Measurements from ENCODE around the gene MXD3. TPM values are rescaled to one million over a fixed set of nuclear protein-coding genes. Genes with fewer than 3 reads are reported as not detected.

MXD3 gene
- total and polyA plus RNA-seq, 12 donors: 0.16 to 42.6 (median 3.6) TPM

DNA sequence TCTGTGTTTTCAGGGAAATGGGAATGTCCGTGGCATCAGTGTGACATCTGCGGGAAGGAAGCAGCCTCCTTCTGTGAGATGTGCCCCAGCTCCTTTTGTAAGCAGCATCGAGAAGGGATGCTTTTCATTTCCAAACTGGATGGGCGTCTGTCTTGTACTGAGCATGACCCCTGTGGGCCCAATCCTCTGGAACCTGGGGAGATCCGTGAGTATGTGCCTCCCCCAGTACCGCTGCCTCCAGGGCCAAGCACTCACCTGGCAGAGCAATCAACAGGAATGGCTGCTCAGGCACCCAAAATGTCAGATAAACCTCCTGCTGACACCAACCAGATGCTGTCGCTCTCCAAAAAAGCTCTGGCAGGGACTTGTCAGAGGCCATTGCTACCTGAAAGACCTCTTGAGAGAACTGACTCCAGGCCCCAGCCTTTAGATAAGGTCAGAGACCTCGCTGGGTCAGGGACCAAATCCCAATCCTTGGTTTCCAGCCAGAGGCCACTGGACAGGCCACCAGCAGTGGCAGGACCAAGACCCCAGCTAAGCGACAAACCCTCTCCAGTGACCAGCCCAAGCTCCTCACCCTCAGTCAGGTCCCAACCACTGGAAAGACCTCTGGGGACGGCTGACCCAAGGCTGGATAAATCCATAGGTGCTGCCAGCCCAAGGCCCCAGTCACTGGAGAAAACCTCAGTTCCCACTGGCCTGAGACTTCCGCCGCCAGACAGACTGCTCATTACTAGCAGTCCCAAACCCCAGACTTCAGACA is 17.7 kb downstream of the MXD3 start:
- 90 to 98% (median 93%) methylated on average over 7 to 12 of the region's 12 CpGs for WGBS, 4 donors
- TF ChIP-seq POLR2A (IDR thresholded peaks at IDR 0.05): no peak
- TF ChIP-seq, protein P1, sequence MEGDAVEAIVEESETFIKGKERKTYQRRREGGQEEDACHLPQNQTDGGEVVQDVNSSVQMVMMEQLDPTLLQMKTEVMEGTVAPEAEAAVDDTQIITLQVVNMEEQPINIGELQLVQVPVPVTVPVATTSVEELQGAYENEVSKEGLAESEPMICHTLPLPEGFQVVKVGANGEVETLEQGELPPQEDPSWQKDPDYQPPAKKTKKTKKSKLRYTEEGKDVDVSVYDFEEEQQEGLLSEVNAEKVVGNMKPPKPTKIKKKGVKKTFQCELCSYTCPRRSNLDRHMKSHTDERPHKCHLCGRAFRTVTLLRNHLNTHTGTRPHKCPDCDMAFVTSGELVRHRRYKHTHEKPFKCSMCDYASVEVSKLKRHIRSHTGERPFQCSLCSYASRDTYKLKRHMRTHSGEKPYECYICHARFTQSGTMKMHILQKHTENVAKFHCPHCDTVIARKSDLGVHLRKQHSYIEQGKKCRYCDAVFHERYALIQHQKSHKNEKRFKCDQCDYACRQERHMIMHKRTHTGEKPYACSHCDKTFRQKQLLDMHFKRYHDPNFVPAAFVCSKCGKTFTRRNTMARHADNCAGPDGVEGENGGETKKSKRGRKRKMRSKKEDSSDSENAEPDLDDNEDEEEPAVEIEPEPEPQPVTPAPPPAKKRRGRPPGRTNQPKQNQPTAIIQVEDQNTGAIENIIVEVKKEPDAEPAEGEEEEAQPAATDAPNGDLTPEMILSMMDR (IDR thresholded peaks at IDR 0.05): no peak
- H3K9me3 ChIP-seq (replicated peaks in 1 of 3): no peaks in the 10 kb centered on the region

DNA sequence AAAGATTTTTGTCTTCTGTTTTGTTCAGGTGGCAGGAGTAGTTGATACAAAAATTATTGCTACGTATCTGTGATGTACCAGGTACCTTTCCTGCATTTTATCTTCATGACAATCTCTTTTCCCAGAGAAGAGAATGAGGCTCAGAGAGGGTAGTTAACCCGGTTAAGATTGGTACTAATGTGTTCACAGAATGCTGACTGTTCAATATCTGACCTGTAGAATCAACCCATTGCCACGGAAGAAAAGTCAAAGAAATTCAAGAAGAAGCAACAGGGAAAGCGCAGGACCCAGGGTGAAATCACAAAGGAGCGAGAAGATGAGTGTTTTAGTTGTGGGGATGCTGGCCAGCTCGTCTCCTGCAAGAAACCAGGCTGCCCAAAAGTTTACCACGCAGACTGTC is 20.0 kb downstream of the MXD3 start:
- H3K9me3 ChIP-seq (replicated peaks in 1 of 3): no peaks in the 10 kb centered on the region
- no peaks in the 10 kb centered on the region for H3K27me3 ChIP-seq
- H3K4me3 ChIP-seq: no peak overlapping the region
- peaks cover 0 to 9% of the 10 kb centered on the region in 2 donors for H3K4me1 ChIP-seq (replicated peaks in 1 of 2)
- DNase-seq: no peak
- 94 to 98% (median 96%) methylated on average over 7 of the region's 7 CpGs for WGBS, 4 donors
- no peak overlapping the region for H3K27ac ChIP-seq
- TF ChIP-seq, protein P1 (IDR thresholded peaks at IDR 0.05): no peak
- TF ChIP-seq POLR2A (IDR thresholded peaks at IDR 0.05): no peak
- peaks cover 0 to 94% of the 10 kb centered on the region in 2 donors for H3K36me3 ChIP-seq (replicated peaks in 1 of 2)
- intact Hi-C loops (cut with DNase I): no loop called here

More for the DNA sequence above, 17.7 kb downstream of the MXD3 start:
- Histone ChIP-seq H3K4me3 (no peak overlapping the region), H3K27me3 (no peaks in the 10 kb centered on the region), H3K27ac (no peak overlapping the region), H3K4me1 (replicated peaks in 1 of 2) (peaks cover 0 to 10% of the 10 kb centered on the region in 2 donors), H3K36me3 (replicated peaks in 1 of 2) (peaks cover 0 to 75% of the 10 kb centered on the region in 2 donors)
- DNase-seq: no peak
- intact Hi-C loops (cut with DNase I): no loop called here

DNA sequence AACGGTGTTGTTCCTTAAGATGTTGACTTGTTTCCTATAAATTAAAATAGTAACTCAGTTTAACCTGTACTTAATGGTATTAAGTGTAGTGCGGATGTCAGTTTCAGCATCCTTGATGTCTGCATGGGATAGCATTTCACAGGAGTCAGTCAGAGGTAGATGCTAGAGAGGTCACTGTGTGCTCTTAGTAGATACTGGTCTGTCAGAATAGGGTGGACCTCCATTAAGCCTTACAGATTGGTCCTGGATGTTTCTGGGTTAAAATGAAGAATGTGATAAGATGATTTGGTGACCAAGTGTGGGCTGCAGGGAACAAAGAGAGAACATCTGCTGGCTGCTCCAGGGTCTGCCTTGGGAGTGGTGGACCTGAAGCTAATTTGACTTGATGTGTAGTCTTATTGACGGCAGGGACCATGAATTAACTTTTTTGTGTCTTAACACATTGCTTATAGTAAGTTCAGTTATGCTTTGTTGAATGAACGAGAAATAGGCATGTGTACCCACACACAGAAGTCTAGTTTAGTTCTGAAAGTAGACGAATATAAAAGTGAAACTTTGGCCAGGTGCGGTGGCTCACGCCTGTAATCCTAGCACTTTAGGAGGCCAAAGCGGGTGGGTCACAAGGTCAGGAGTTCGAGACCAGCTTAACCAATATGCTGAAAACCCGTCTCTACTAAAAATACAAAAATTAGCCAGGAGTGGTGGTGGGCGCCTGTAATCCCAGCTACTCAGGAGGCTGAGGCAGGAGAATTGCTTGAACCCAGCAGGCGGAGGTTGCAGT is 20.7 kb downstream of the MXD3 start:
- intact Hi-C loops (cut with DNase I): no loop called here
- Histone ChIP-seq H3K4me3 (no peak overlapping the region), H3K27ac (no peak overlapping the region), H3K4me1 (replicated peaks in 1 of 2) (peaks cover 0 to 1% of the 10 kb centered on the region in 2 donors), H3K36me3 (replicated peaks in 1 of 2) (peaks cover 0 to 94% of the 10 kb centered on the region in 2 donors), H3K27me3 (no peaks in the 10 kb centered on the region), H3K9me3 (replicated peaks in 1 of 3) (no peaks in the 10 kb centered on the region)
- 93 to 95% (median 94%) methylated on average over 12 of the region's 12 CpGs for WGBS, 4 donors
- DNase-seq: no peak
- TF ChIP-seq, protein P1 (IDR thresholded peaks at IDR 0.05): no peak
- no peak for TF ChIP-seq POLR2A (IDR thresholded peaks at IDR 0.05)

DNA sequence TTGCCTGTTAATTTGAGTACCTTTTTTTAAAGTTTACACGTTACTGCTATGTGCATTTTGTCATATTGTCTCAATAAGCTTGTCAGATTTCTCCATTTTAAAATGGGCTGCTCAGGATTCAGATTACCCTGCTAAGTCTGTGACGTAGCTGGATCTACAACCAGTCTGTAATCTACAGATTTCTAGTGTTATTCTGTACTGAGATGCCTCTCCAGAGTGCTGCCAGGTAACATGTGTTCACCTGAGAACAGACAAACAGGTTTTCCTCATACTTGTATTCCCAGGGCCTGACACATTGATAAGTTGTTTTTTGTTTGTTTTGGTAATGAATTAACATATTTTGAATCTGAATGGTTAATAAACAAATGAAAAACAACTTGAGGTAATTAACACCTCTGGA is 23.5 kb downstream of the MXD3 start:
- H3K36me3 ChIP-seq (replicated peaks in 1 of 2): peaks cover 0 to 94% of the 10 kb centered on the region in 2 donors
- H3K9me3 ChIP-seq (replicated peaks in 1 of 3): no peaks in the 10 kb centered on the region
- no peak for DNase-seq

More for the DNA sequence above, 23.5 kb downstream of the MXD3 start:
- H3K4me1 ChIP-seq (replicated peaks in 1 of 2): no peaks in the 10 kb centered on the region
- intact Hi-C loops (cut with DNase I): no loop called here
- no peaks in the 10 kb centered on the region for H3K27me3 ChIP-seq
- no peak overlapping the region for H3K4me3 ChIP-seq
- TF ChIP-seq, protein P1 (IDR thresholded peaks at IDR 0.05): no peak
- no peak for TF ChIP-seq POLR2A (IDR thresholded peaks at IDR 0.05)
- WGBS, 4 donors: 89 to 91% (median 90%) methylated on average over 2 of the region's 2 CpGs
- H3K27ac ChIP-seq: no peak overlapping the region

Measured in adrenal gland (tissue), 12 donors.